GM12865 (cell line): ENCODE measurements around the gene THSD4.

ENCODE experiments used
- DNase-seq: peaks from one replicate; pipeline ENCODE4 v3.0.0; 2010; ENCODE audit warnings: low read depth
- H3K4me3 ChIP-seq: 2 replicates; pipeline ENCODE4 v1.5.1; 2011; ENCODE audit warnings: mild to moderate bottlenecking, low read depth, low read length, control low read depth
- CTCF ChIP-seq: IDR thresholded peaks from 2 replicates; pipeline ENCODE4 v1.5.1; 2011; ENCODE audit warnings: low read length, control low read depth, low read depth, inconsistent platforms; ENCODE audit not compliant: insufficient read depth; ENCODE audit errors: missing control alignments

Gene THSD4

GRCh38 chr15:71629781-71630474 lies 514.7 kb downstream of the THSD4 start:
- no peak overlapping the region for H3K4me3 ChIP-seq
- no peak for DNase-seq
- TF ChIP-seq CTCF: no peak

GRCh38 chr15:71630475-71630809 lies 515.2 kb downstream of the THSD4 start:
- no peak overlapping the region for H3K4me3 ChIP-seq
- TF ChIP-seq CTCF: no peak

GRCh38 chr15:71632576-71633195 lies 517.4 kb downstream of the THSD4 start:
- DNase-seq: no peak
- no peak overlapping the region for H3K4me3 ChIP-seq
- TF ChIP-seq CTCF: no peak

More at GRCh38 chr15:71630475-71630809, 515.2 kb downstream of the THSD4 start:
- DNase-seq: no peak

GRCh38 chr15:71634820-71635560 lies 519.7 kb downstream of the THSD4 start:
- DNase-seq: no peak
- H3K4me3 ChIP-seq: no peak overlapping the region
- no peak for TF ChIP-seq CTCF

GRCh38 chr15:71635735-71636134 lies 520.5 kb downstream of the THSD4 start:
- no peak overlapping the region for H3K4me3 ChIP-seq
- DNase-seq: no peak
- no peak for TF ChIP-seq CTCF

- H3K4me3 ChIP-seq: no peak overlapping the region
- no peak for DNase-seq
- TF ChIP-seq CTCF: no peak
These were observed 523.6 kb downstream of the THSD4 start for GRCh38 chr15:71638876-71639275.
